Epithelial cell of proximal tubule (primary cell): ENCODE results near the gene HRCT1. TPM values are rescaled to one million over a fixed set of nuclear protein-coding genes. Genes with fewer than 3 reads are reported as not detected.

Source experiments
- DNase-seq: peaks from one replicate; pipeline ENCODE4 v3.0.0-alpha.2; 2011; ENCODE audit warnings: low read depth
- H3K4me3 ChIP-seq: 2 replicates; pipeline ENCODE4 v1.5.1; 2011; ENCODE audit warnings: low read depth, mild to moderate bottlenecking, low read length
- total RNA-seq: library from RNA; depleted of rRNA; stranded (reverse); fragments of >200 nt; gene quantifications from 2 replicates; pipeline ENCODE4 v1.2.3, GENCODE V29; 2015
- TF ChIP-seq, protein P1 (sequence below): conservative IDR thresholded peaks from 2 replicates; pipeline ENCODE4 v1.5.1; 2012; ENCODE audit warnings: low read depth, mild to moderate bottlenecking, low read length

HRCT1 gene
- total RNA-seq: 0.58 TPM in 1 of 2 replicates, not detected in the other

DNA sequence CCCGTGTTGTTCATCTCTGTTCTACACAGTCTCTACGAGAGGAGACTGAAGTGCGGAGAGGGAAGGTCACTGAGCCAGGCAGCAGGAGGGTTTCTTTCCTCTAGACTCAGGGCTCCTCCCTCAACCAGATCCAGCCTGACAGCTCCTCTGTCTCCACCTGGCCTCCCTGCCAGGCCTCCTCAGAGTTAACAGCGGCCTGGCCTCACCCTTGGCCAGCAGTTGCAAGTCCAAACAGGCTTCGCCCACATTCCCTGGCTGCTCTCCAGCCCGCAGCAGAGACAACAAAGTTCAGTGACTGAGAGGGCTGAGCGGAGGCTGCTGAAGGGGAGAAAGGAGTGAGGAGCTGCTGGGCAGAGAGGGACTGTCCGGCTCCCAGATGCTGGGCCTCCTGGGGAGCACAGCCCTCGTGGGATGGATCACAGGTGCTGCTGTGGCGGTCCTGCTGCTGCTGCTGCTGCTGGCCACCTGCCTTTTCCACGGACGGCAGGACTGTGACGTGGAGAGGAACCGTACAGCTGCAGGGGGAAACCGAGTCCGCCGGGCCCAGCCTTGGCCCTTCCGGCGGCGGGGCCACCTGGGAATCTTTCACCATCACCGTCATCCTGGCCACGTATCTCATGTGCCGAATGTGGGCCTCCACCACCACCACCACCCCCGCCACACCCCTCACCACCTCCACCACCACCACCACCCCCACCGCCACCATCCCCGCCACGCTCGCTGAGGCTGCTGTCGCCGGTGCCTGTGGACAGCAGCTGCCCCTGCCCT, at the start of gene HRCT1:
HRCT1 (plus strand) TSS at position 291 of the 768 bp plus-strand sequence; CDS start at position 377, 86 bp downstream.
- DNase-seq: peak; percentile 66
- H3K4me3 ChIP-seq: peak within 1 kb of the TSS; percentile 19
- TF ChIP-seq, protein P1, sequence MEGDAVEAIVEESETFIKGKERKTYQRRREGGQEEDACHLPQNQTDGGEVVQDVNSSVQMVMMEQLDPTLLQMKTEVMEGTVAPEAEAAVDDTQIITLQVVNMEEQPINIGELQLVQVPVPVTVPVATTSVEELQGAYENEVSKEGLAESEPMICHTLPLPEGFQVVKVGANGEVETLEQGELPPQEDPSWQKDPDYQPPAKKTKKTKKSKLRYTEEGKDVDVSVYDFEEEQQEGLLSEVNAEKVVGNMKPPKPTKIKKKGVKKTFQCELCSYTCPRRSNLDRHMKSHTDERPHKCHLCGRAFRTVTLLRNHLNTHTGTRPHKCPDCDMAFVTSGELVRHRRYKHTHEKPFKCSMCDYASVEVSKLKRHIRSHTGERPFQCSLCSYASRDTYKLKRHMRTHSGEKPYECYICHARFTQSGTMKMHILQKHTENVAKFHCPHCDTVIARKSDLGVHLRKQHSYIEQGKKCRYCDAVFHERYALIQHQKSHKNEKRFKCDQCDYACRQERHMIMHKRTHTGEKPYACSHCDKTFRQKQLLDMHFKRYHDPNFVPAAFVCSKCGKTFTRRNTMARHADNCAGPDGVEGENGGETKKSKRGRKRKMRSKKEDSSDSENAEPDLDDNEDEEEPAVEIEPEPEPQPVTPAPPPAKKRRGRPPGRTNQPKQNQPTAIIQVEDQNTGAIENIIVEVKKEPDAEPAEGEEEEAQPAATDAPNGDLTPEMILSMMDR: no peak

DNA sequence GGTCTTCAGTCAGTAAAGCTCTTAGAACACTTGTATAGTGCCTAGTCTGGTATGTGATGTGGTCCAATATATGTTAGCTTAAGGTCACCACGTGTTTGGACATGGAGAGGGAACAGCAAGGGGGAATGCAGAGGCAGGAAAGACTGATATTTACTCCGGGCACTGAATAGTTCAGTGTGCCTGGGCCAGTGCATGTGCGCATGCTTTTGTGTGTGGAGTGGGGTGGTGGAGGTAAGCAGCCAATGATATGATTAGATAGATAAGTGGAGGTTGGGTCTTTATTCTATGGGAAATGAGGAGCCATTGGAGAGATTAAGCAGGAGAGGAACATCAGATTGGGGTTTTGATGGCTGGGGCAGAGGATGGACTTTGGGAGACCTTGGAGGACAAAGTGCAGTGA, 49.8 kb upstream of the HRCT1 start:
- no peak overlapping the region for H3K4me3 ChIP-seq
- TF ChIP-seq, protein P1: no peak
- no peak for DNase-seq

DNA sequence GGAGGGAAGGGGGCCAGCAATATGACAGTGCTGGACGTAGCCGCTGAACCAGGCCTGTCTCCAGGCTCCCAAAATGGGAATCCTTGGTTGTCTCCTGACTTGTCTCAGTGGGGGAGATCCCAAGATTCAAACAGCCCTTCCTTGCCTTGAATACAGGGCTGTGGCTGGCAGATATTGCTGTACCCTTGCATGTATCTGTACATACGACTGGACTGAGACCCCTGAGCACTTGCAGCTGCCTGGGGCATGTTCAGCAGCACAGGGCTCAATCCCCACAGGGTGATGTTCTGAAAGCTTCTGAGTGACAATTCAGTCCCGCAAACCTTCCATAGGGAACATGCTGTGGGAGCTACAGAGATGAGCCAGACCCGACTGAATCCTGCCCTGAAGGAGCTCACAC, 49.1 kb upstream of the HRCT1 start:
- TF ChIP-seq, protein P1: no peak
- no peak for DNase-seq
- H3K4me3 ChIP-seq: no peak overlapping the region

DNA sequence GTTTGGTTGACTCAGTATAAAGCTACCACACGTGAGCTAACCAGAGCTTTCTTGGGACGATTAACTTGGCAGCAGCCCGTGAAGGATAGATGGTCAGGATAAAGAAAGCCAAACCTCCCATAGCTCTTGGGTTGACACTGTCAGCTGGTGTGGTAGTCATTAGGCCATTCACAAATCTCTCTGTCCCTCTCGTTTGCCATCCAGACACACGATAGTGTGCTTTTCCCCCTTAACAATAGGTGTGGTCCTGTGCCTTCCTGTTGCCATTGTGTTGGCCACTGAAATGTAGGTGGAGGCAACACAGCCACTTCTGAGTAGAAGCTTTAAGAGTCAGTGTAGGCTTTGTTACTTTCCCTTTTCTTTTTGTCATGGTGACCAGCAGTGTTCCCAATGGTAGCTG, 47.5 kb upstream of the HRCT1 start:
- no peak overlapping the region for H3K4me3 ChIP-seq
- no peak for DNase-seq
- TF ChIP-seq, protein P1: no peak

DNA sequence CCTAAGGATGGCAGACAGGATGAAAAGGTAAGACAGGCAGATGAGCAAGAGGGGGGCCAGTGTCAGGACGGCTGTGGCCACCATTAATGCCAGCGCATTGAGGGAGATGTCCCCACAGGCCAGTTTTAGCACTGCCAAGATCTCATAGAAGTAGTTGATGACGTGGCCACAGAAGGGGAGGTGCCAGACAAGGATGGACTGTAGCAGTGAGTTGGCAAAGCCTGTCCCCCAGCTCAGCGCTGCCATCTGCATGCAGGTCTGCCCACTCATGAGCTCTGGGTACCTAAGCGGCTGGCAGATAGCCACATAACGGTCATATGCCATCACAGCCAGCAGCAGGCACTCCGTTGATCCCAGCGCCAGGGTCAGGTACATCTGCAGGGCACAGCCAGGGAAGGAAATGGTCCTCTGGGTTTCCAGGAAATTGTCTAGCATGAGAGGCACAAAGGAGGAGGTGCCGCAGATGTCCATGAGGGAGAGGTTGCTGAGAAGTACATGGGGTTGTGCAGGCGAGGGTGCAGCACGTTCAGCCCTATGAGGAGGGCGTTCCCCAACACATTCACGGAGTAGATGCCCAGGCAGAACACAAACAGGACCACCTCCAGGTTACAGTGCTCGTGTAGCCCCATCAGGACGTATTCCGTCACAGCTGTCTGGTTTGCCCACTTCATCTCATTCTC, 46.6 kb upstream of the HRCT1 start:
- no peak overlapping the region for H3K4me3 ChIP-seq
- TF ChIP-seq, protein P1: no peak
- no peak for DNase-seq

DNA sequence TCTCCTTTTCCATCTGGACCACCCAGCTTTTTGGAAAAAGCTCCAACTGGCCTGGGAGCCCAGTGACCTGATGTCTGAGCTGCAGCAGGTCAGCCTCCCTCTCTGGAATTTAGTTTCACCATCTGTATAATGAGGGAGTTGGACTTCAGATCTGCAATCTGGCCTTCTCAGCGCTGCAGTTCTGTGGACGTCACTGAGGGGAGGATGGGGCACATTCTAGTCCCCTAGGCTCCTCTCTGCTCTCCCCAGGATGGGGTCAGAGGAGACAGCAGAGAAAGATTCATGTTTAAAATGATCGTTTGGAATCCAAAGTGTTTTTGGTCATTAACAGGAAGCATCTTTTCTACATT, 46.0 kb upstream of the HRCT1 start:
- TF ChIP-seq, protein P1: no peak
- no peak overlapping the region for H3K4me3 ChIP-seq
- DNase-seq: no peak
